SU-DHL-6 (cell line): ENCODE measurements around the gene POLH.
A peak's percentile ranks its signal among the peaks of the same experiment; 100 is the strongest.

Experiments used
- H2AFZ ChIP-seq: fragments of 200-600 bp; sonication (generic); 2 replicates; pipeline ENCODE4 v1.6.1; 2014; ENCODE audit warnings: low read depth, mild to moderate bottlenecking, moderate library complexity, mixed read lengths, antibody characterized with exemption, low read length; ENCODE audit not compliant: severe bottlenecking
- H3F3A ChIP-seq: fragments of 200-600 bp; shearing (Covaris generic); 2 replicates; pipeline ENCODE4 v1.6.0; 2016; ENCODE audit warnings: antibody characterized with exemption, mild to moderate bottlenecking; ENCODE audit not compliant: insufficient read depth
- H3K27ac ChIP-seq: fragments of 200-600 bp; sonication (generic); 2 replicates; pipeline ENCODE4 v1.5.1; 2016; ENCODE audit warnings: low read depth, mild to moderate bottlenecking, low read length, moderate library complexity, mixed read lengths
- H3K27me3 ChIP-seq: fragments of 200-600 bp; sonication (generic), shearing (Covaris generic); 2 replicates; pipeline ENCODE4 v1.6.0; 2014; ENCODE audit warnings: mild to moderate bottlenecking, low read length
- H3K36me3 ChIP-seq: fragments of 200-600 bp; sonication (generic); 2 replicates; pipeline ENCODE4 v1.6.1; 2014; ENCODE audit warnings: mild to moderate bottlenecking, low read length, mixed read lengths
- H3K4me2 ChIP-seq: fragments of 300-600, 200-600 bp; shearing (Covaris generic), sonication (generic); 2 replicates; pipeline ENCODE4 v1.6.0; 2014; ENCODE audit warnings: low read length, low read depth, mild to moderate bottlenecking; ENCODE audit not compliant: poor library complexity, severe bottlenecking
- H3K4me3 ChIP-seq: fragments of 200-600 bp; sonication (generic); 2 replicates; pipeline ENCODE4 v1.5.1; 2014; ENCODE audit warnings: antibody characterized with exemption, low read length, mild to moderate bottlenecking, mixed read lengths; ENCODE audit not compliant: insufficient read depth, poor library complexity, severe bottlenecking
- H3K79me2 ChIP-seq: fragments of 200-600 bp; sonication (generic); 2 replicates; pipeline ENCODE4 v1.6.1; 2014; ENCODE audit warnings: mild to moderate bottlenecking, low read length, moderate library complexity; ENCODE audit not compliant: insufficient read depth
- H3K9ac ChIP-seq: fragments of 200-600 bp; sonication (generic); 2 replicates; pipeline ENCODE4 v1.7.0; 2014; ENCODE audit warnings: mild to moderate bottlenecking, low read length
- H3K9me2 ChIP-seq: fragments of 200-600 bp; sonication (generic); replicated peaks from 2 replicates; pipeline ENCODE4 v1.6.1; 2014; ENCODE audit warnings: low read length; ENCODE audit not compliant: insufficient read depth
- H3K9me3 ChIP-seq: fragments of 200-600 bp; sonication (generic); 2 replicates; pipeline ENCODE4 v1.6.1; 2014; ENCODE audit warnings: low read length, mixed read lengths; ENCODE audit not compliant: insufficient read depth
- H4K20me1 ChIP-seq: fragments of 200-600 bp; sonication (generic); 2 replicates; pipeline ENCODE4 v1.6.1; 2014; ENCODE audit warnings: low read depth, mild to moderate bottlenecking, antibody characterized with exemption, low read length, moderate library complexity, mixed read lengths
- EZH2phosphoT487 ChIP-seq: fragments of 200-600 bp; sonication (generic), shearing (Covaris generic); conservative IDR thresholded peaks from 2 replicates; pipeline ENCODE4 v1.6.1; 2018; ENCODE audit warnings: mild to moderate bottlenecking, antibody characterized with exemption, low read length, moderate library complexity, mixed read lengths
- TF ChIP-seq, protein P1 (sequence below): fragments of 200-600 bp; sonication (generic); IDR thresholded peaks from one replicate; pipeline ENCODE4 v1.5.1; 2017; ENCODE audit warnings: antibody characterized with exemption, mild to moderate bottlenecking, low read length, moderate library complexity; ENCODE audit not compliant: insufficient read depth, poor library complexity, severe bottlenecking

Gene POLH

DNA sequence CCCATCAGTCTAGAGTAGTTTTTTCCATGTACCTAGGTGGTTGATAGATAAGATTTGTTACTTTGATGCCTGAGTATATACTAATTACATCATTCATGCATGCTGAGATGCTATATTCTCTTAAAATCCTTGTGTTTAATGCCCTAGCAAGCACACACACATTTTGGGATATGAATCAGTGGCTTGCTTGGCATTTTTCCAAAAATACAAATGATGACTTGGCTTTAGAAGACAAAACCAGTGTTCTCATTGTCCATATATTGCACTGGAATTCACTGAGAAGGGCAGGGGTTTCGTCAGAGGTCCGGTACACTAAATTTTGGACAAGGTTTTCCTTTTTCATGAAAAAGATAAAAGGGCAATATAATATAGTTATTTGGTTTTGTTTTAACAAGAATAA, 28.2 kb downstream of the POLH start:
- H3F3A ChIP-seq = peaks cover 58% of the 10 kb centered on the region
- no peaks in the 10 kb centered on the region for H3K27me3 ChIP-seq
- no peak overlapping the region for H3K9ac ChIP-seq
- H3K4me3 ChIP-seq = no peak overlapping the region
- peaks cover 9% of the 10 kb centered on the region; the same call in 1 of the 2 replicates for H3K79me2 ChIP-seq
- H3K9me2 ChIP-seq = no peaks in the 10 kb centered on the region
- TF ChIP-seq, protein P1, sequence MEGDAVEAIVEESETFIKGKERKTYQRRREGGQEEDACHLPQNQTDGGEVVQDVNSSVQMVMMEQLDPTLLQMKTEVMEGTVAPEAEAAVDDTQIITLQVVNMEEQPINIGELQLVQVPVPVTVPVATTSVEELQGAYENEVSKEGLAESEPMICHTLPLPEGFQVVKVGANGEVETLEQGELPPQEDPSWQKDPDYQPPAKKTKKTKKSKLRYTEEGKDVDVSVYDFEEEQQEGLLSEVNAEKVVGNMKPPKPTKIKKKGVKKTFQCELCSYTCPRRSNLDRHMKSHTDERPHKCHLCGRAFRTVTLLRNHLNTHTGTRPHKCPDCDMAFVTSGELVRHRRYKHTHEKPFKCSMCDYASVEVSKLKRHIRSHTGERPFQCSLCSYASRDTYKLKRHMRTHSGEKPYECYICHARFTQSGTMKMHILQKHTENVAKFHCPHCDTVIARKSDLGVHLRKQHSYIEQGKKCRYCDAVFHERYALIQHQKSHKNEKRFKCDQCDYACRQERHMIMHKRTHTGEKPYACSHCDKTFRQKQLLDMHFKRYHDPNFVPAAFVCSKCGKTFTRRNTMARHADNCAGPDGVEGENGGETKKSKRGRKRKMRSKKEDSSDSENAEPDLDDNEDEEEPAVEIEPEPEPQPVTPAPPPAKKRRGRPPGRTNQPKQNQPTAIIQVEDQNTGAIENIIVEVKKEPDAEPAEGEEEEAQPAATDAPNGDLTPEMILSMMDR = no peak
- TF ChIP-seq EZH2phosphoT487 = no peak
- peaks cover 73% of the 10 kb centered on the region for H3K36me3 ChIP-seq
- no peaks in the 10 kb centered on the region for H4K20me1 ChIP-seq
- no peaks in the 10 kb centered on the region for H3K9me3 ChIP-seq
- H3K4me2 ChIP-seq = no peak overlapping the region
- H2AFZ ChIP-seq = no peak overlapping the region
- H3K27ac ChIP-seq = no peak overlapping the region

DNA sequence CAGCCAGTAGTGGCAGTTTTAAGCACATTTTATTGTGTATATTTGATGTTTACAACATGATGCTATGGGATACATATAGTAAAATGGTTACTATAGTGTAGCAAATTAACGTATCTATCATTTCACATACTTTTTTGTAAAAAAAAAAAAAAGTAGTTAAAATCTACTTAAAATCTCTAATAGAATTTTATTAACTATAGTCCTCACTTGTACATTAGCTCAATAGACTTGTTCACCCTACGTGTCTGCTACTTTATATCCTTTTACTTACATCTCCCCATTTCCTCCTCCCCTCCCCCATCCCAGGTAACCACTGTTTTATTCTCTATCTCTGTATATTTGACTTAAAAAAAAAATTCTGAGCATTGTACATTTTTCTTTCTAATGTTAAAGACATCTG, 30.0 kb downstream of the POLH start:
- H4K20me1 ChIP-seq = no peaks in the 10 kb centered on the region
- H3K9me2 ChIP-seq = no peaks in the 10 kb centered on the region
- peaks cover 9% of the 10 kb centered on the region; the same call in 1 of the 2 replicates for H3K79me2 ChIP-seq
- no peak overlapping the region for H2AFZ ChIP-seq
- H3K4me3 ChIP-seq = no peak overlapping the region
- peaks cover 76% of the 10 kb centered on the region for H3K36me3 ChIP-seq
- no peak overlapping the region for H3K27ac ChIP-seq
- no peaks in the 10 kb centered on the region for H3K27me3 ChIP-seq
- H3F3A ChIP-seq = peaks cover 60% of the 10 kb centered on the region
- no peak overlapping the region for H3K4me2 ChIP-seq
- no peaks in the 10 kb centered on the region for H3K9me3 ChIP-seq
- TF ChIP-seq, protein P1 = no peak
- no peak for TF ChIP-seq EZH2phosphoT487
- no peak overlapping the region for H3K9ac ChIP-seq

DNA sequence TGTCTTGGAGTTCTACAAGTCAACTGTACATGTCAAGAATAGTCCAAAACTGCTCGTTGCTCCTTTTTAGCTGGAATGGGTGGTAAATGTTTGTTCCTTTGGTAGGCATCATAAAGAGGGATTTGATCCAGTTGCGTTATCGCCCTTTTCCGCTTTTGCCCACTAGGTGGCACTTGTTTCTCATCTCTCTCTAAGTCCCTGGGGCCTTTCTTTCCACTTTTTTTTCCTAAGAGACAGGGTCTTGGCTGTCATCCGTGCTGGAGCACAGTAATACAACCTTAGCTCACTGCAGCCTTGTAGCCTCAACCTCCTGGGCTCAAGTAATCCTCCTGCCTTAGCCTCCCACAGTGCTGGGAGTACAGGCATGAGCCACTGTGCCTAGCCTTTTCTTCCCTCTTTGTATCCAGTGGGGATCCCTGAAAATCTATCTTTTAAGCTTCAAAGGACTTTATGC, 32.4 kb downstream of the POLH start:
- Histone ChIP-seq H4K20me1 (no peaks in the 10 kb centered on the region), H3K27ac (no peak overlapping the region), H3K79me2 (peaks cover 9% of the 10 kb centered on the region; the same call in 1 of the 2 replicates), H2AFZ (no peak overlapping the region), H3K9me2 (no peaks in the 10 kb centered on the region), H3K9ac (no peak overlapping the region), H3K27me3 (no peaks in the 10 kb centered on the region), H3K36me3 (peaks cover 75% of the 10 kb centered on the region), H3K4me2 (no peak overlapping the region), H3F3A (peaks cover 63% of the 10 kb centered on the region), H3K4me3 (no peak overlapping the region), H3K9me3 (no peaks in the 10 kb centered on the region)
- no peak for TF ChIP-seq EZH2phosphoT487
- TF ChIP-seq, protein P1 = peak; percentile 98

DNA sequence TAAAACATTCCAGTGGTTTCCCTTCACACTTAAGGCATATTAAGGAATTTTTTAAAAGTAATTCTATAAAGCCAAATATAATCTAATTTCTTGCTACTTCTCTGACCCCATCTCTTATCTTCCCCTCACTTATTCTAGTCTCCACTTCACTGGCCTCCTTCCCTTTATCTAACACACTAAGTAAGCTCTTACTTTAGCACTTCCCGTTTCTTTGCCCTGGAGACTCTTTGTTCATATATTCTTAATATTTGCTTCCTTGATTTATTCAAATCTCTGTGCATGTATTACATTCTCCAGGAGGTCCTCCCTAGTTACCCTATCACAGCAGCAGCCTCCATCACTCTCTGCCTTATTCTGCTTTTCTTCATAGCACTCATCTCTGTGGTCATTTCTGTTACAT, 32.8 kb downstream of the POLH start:
- no peak overlapping the region for H2AFZ ChIP-seq
- H3K36me3 ChIP-seq = peaks cover 75% of the 10 kb centered on the region
- H3K9me3 ChIP-seq = no peaks in the 10 kb centered on the region
- no peaks in the 10 kb centered on the region for H3K9me2 ChIP-seq
- H4K20me1 ChIP-seq = no peaks in the 10 kb centered on the region
- no peak overlapping the region for H3K4me3 ChIP-seq
- TF ChIP-seq, protein P1 = no peak
- TF ChIP-seq EZH2phosphoT487 = no peak
- H3K27ac ChIP-seq = no peak overlapping the region
- H3K9ac ChIP-seq = no peak overlapping the region
- H3K27me3 ChIP-seq = no peaks in the 10 kb centered on the region
- H3F3A ChIP-seq = peaks cover 64% of the 10 kb centered on the region
- no peak overlapping the region for H3K4me2 ChIP-seq
- H3K79me2 ChIP-seq = peaks cover 9% of the 10 kb centered on the region; the same call in 1 of the 2 replicates
